PC-9 (cell line): ENCODE data around the gene CCNB1IP1.

Experiments
- EZH2 ChIP-seq: fragments of 200-600 bp; sonication (generic); IDR thresholded peaks from 2 replicates; pipeline ENCODE4 v1.8.0; 2017; ENCODE audit warnings: antibody characterized with exemption, low read depth
- TF ChIP-seq, protein P1 (sequence below): fragments of 200-600 bp; sonication (generic); conservative IDR thresholded peaks from 2 replicates; pipeline ENCODE4 v1.6.1; 2017; ENCODE audit warnings: mixed run types, antibody characterized with exemption, mild to moderate bottlenecking, moderate library complexity

DNA sequence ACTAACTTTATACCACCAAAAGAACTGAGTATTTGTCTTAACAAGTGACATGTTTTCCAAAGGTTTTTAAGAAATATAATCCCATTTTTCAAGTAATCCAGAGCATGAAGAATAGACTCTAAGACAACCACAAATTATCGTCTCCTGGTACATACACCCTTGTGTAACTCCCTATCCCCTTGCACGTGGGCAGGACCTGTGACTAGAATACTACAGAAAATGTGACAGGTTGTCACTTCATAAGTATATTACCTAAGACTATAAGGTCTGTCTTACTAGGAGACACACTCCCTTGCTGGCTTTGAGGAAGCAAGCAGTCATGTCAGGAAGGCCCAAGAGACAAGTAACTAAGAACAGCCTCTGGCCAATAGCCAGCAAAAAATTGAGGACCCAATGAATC is 19.1 kb downstream of the CCNB1IP1 start:
- TF ChIP-seq, protein P1, sequence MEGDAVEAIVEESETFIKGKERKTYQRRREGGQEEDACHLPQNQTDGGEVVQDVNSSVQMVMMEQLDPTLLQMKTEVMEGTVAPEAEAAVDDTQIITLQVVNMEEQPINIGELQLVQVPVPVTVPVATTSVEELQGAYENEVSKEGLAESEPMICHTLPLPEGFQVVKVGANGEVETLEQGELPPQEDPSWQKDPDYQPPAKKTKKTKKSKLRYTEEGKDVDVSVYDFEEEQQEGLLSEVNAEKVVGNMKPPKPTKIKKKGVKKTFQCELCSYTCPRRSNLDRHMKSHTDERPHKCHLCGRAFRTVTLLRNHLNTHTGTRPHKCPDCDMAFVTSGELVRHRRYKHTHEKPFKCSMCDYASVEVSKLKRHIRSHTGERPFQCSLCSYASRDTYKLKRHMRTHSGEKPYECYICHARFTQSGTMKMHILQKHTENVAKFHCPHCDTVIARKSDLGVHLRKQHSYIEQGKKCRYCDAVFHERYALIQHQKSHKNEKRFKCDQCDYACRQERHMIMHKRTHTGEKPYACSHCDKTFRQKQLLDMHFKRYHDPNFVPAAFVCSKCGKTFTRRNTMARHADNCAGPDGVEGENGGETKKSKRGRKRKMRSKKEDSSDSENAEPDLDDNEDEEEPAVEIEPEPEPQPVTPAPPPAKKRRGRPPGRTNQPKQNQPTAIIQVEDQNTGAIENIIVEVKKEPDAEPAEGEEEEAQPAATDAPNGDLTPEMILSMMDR = no peak
- no peak for TF ChIP-seq EZH2
